Measurements from ENCODE around the gene RAD51AP1. TPM values are rescaled to one million over a fixed set of nuclear protein-coding genes. Genes with fewer than 3 reads are reported as not detected.
"Not testable (repeated sequence)": the region's sequence is repeated elsewhere in the genome, so short reads cannot be mapped to it uniquely, and the experiment has no call there.

The RAD51AP1 gene
- total RNA-seq, 2 donors from 2014 or later = 0.86 to 1.3 TPM

DNA sequence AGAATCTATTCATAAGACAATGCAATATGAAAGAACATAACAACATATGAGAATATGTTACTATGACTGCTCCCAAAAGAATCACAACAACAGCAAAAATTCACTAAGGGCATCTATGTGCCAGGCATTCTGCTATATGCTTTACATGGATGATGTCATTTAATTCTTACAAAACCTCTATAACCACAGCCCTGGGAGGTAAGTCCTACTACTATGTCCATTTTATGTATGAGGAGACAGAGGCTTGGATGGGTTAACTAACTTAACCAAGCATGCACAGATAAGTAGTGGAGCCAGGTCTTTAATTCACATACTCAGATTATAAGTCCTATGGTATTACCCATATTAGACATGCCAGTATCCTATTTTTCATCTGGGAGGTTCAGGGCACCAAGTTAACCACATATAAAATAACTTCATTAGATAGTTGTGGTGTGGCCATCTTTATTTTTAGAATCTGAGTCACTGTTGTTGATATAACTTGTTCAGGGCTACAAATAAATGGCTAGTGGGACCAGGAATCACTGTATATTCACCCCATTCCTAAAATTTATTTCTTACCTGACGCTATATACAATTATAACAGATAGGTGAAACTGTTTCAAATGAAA lies 33.2 kb upstream of the RAD51AP1 start:
- H3K36me3 ChIP-seq = peaks cover 21% of the 10 kb centered on the region
- TF ChIP-seq, protein P1, sequence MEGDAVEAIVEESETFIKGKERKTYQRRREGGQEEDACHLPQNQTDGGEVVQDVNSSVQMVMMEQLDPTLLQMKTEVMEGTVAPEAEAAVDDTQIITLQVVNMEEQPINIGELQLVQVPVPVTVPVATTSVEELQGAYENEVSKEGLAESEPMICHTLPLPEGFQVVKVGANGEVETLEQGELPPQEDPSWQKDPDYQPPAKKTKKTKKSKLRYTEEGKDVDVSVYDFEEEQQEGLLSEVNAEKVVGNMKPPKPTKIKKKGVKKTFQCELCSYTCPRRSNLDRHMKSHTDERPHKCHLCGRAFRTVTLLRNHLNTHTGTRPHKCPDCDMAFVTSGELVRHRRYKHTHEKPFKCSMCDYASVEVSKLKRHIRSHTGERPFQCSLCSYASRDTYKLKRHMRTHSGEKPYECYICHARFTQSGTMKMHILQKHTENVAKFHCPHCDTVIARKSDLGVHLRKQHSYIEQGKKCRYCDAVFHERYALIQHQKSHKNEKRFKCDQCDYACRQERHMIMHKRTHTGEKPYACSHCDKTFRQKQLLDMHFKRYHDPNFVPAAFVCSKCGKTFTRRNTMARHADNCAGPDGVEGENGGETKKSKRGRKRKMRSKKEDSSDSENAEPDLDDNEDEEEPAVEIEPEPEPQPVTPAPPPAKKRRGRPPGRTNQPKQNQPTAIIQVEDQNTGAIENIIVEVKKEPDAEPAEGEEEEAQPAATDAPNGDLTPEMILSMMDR (IDR thresholded peaks at IDR 0.05) = no peak
- H3K9me3 ChIP-seq = no peaks in the 10 kb centered on the region
- no peaks in the 10 kb centered on the region for H3K4me1 ChIP-seq
- H3K4me3 ChIP-seq = no peak overlapping the region
- H3K27ac ChIP-seq = no peak overlapping the region
- DNase-seq (ENCODE audit: low spot score) = no peak
- H3K27me3 ChIP-seq = no peaks in the 10 kb centered on the region

DNA sequence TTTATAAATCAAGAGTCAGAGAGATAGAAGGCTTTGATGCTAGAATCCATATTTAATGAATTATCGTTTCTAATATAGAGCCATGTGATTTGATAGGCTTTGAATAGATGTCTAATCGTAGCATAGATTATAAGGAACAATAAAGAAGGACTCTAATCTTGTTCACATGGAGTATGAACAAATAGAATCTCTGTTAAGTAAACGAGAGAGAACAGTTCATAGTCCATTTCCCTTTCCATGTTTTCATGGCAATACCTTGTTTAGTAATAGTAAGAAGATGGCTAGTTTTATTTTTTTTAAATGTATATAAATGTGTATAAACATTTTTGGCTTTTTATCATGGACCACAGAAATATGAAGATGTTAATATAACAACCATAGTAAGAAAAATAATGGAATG lies 32.3 kb upstream of the RAD51AP1 start:
- H3K4me1 ChIP-seq = no peaks in the 10 kb centered on the region
- H3K27ac ChIP-seq = no peak overlapping the region
- H3K9me3 ChIP-seq = no peaks in the 10 kb centered on the region
- H3K36me3 ChIP-seq = peaks cover 21% of the 10 kb centered on the region
- H3K27me3 ChIP-seq = no peaks in the 10 kb centered on the region
- TF ChIP-seq, protein P1 (IDR thresholded peaks at IDR 0.05) = no peak
- DNase-seq (ENCODE audit: low spot score) = no peak
- no peak overlapping the region for H3K4me3 ChIP-seq

DNA sequence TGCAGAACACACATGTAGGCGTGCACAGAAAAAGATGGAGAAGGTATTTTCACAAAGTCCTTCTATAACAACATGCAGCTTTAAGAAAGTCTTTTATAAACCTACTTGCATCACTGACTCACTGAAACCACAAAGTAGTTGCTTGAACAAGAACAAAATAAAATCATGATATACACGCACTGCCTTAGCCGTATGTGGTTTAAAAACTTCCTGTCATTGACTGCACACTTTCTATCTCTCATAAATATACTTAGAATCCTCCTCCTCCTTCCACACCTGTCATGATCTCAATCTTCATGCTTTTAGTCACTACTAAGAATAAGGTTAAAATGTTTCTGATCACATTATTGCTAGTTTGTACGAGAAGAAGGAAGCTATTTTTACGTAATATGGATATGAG lies 31.8 kb upstream of the RAD51AP1 start:
- peaks cover 18% of the 10 kb centered on the region for H3K36me3 ChIP-seq
- TF ChIP-seq, protein P1 (IDR thresholded peaks at IDR 0.05) = no peak

DNA sequence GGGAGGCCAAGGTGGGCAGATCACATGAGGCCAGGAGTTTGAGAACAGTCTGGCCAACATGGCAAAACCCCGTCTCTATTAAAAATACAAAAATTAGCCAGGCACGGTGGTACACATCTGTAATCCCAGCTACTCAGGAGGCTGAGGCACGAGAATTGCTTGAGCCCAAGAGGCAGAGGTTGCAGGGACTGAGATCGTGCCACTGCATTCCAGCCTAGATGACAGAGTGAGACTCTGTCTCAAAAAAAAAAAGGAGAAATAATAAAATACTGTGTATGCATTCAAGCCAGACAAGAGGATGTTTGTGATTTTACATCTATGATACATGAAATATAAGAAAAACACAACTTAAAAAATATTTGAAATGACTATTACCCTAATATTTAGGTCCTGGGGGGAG lies 30.2 kb upstream of the RAD51AP1 start:
- H3K27ac ChIP-seq; DNase-seq (ENCODE audit: low spot score); H3K9me3 ChIP-seq; H3K27me3 ChIP-seq; H3K4me1 ChIP-seq; H3K4me3 ChIP-seq: not testable (repeated sequence)
- peaks cover 14% of the 10 kb centered on the region for H3K36me3 ChIP-seq

More for the DNA sequence above, 31.8 kb upstream of the RAD51AP1 start:
- DNase-seq (ENCODE audit: low spot score) = no peak
- no peaks in the 10 kb centered on the region for H3K9me3 ChIP-seq
- H3K4me1 ChIP-seq = no peaks in the 10 kb centered on the region
- H3K27me3 ChIP-seq = no peaks in the 10 kb centered on the region
- no peak overlapping the region for H3K4me3 ChIP-seq
- H3K27ac ChIP-seq = no peak overlapping the region

DNA sequence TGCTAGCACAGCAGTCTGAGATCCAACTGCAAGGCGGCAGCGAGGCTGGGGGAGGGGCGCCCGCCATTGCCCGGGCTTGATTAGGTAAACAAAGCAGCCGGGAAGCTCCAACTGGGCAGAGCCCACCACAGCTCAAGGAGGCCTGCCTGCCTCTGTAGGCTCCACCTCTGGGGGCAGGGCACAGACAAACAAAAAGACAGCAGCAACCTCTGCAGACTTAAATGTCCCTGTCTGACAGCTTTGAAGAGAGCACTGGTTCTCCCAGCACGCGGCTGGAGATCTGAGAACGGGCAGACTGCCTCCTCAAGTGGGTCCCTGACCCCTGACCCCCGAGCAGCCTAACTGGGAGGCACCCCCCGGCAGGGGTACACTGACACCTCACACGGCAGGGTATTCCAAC lies 29.4 kb upstream of the RAD51AP1 start:
- not testable (repeated sequence) for DNase-seq (ENCODE audit: low spot score); H3K27ac ChIP-seq; H3K9me3 ChIP-seq; H3K4me1 ChIP-seq; H3K4me3 ChIP-seq; H3K36me3 ChIP-seq; H3K27me3 ChIP-seq

DNA sequence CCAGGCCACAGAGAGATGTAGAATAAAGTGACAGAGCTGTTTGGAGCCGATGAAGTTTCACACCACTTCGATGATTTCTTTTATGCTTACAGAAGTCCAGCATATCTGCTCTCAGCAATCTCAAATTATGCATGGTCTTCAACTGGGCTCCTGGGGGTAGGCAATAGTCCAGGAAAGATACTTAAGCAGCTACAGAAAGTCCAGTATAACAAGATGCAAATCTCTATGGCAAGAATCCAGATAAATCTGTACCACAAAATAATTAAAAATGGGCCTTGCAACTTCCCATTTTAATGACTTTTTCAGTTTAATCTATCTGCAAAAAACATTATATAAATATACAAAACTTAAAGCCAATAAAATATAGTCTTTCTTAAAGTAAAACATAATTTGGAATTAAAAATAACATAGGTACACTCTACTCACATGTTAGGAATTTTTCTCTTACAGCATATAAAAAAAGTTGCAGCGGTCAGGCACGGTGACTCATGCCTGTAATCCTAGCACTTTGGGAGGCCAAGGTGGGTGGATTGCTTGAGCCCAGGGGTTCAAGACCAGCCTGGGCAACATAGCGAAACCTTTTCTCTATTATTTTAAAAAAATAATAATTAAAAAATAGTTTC lies 20.5 kb upstream of the RAD51AP1 start:
- Histone ChIP-seq H3K9me3 (no peaks in the 10 kb centered on the region), H3K36me3 (peaks cover 24% of the 10 kb centered on the region), H3K27ac (no peak overlapping the region), H3K4me1 (no peaks in the 10 kb centered on the region), H3K4me3 (no peak overlapping the region), H3K27me3 (no peaks in the 10 kb centered on the region)
- TF ChIP-seq, protein P1 (IDR thresholded peaks at IDR 0.05) = no peak
- DNase-seq (ENCODE audit: low spot score) = no peak

DNA sequence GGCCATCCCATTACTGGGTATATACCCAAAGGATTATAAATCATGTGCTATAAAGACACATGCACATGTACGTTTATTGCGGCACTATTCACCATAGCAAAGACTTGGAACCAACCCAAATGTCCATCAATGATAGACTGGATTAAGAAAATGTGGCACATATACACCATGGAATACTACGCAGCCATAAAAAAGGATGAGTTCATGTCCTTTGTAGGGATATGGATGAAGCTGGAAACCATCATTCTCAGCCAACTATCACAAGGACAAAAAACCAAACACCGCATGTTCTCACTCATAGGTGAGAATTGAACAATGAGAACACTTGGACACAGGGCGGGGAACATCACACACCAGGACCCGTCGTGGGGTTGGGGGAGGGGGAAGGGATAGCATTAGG lies 15.2 kb upstream of the RAD51AP1 start:
- DNase-seq (ENCODE audit: low spot score); H3K4me1 ChIP-seq; H3K27ac ChIP-seq; H3K4me3 ChIP-seq; H3K27me3 ChIP-seq; H3K9me3 ChIP-seq: not testable (repeated sequence)
- H3K36me3 ChIP-seq = peaks cover 14% of the 10 kb centered on the region
